ENCODE data around the gene CATSPER1. TPM values are rescaled to one million over a fixed set of nuclear protein-coding genes. Genes with fewer than 3 reads are reported as not detected.

CATSPER1 gene
- total RNA-seq, 1 experiment from 2014 or later: 2.4 TPM

DNA sequence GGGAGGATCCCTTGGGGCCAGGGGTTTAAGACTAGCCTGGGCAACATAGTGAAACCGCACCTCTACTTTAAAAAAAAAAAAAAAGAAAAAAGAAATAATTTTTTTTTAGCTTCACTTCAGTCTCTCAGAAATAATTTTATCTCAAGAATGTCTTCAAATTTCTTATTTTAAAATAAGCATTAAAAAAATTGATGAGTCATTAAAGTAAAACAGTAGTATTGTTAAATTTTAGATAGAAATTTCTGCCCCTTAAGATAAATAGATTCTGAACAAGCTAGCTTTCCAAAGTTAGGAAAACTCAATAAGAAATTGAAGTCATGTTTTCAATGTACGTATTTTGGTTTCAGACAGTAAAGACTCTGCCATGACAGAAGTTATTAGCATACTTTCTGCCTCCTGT is 36.1 kb upstream of the CATSPER1 start:
- ChIA-PET POLR2A (interaction anchor here (0.7 kb wide), 1 partner anchor 133 kb away, joined by 3 read pairs; no protein-coding TSS in a partner anchor), RAD21 (ENCODE audit: low non-redundant PET in 1 of 2, low total read pairs in 2 of 2, uncharacterized antibody in 2 of 2, unreplicated experiment in 2 of 2) (interaction anchor here in 1 of 2 experiments (0.6 kb wide), 1 partner anchor 9 kb away, joined by 4 read pairs; no protein-coding TSS in a partner anchor), CTCF (no interaction called here)
- Histone ChIP-seq H3K4me3 (replicated peaks in 1 of 2; ENCODE audit: low read depth in 1 of 2, low read length in 2 of 2) (no peak overlapping the region), H3K4me2 (ENCODE audit: low read length) (no peak overlapping the region), H3K9me3 (ENCODE audit: control insufficient read depth in 1 of 2, insufficient read depth in 1 of 2, low read depth in 1 of 2, low read length in 2 of 2) (no peaks in the 10 kb centered on the region), H3K79me2 (ENCODE audit: insufficient read depth, low read length) (peaks cover 48% of the 10 kb centered on the region), H3K9ac (ENCODE audit: low read length) (no peak overlapping the region), H3K27me3 (ENCODE audit: insufficient read depth, low read length) (no peaks in the 10 kb centered on the region), H4K20me1 (ENCODE audit: insufficient read depth) (peaks cover 5% of the 10 kb centered on the region; the same call in 1 of the 2 replicates), H3K9me2 (ENCODE audit: insufficient read depth) (no peaks in the 10 kb centered on the region), H3K27ac (ENCODE audit: low read depth, low read length) (no peak overlapping the region), H2AFZ (ENCODE audit: low read depth, low read length, poor library complexity, severe bottlenecking) (no peak overlapping the region), H3K36me3 (ENCODE audit: control insufficient read depth in 1 of 2, insufficient read depth in 2 of 2, low read length in 2 of 2) (peaks cover 81 to 83% of the 10 kb centered on the region in 2 experiments), H3K4me1 (ENCODE audit: control insufficient read depth in 1 of 2, insufficient read depth in 2 of 2, low read length in 2 of 2) (no peaks in the 10 kb centered on the region)
- no TSS peak for BruUV-seq (replicated peaks)
- intact Hi-C loops (cut with micrococcal nuclease): no loop called here
- no peak for ATAC-seq
- no peak for TF ChIP-seq EZH2 (IDR thresholded peaks at IDR 0.05)
- TF ChIP-seq CEBPB (IDR thresholded peaks at IDR 0.05; ENCODE audit: low read depth): no peak
- TF ChIP-seq, protein P1, sequence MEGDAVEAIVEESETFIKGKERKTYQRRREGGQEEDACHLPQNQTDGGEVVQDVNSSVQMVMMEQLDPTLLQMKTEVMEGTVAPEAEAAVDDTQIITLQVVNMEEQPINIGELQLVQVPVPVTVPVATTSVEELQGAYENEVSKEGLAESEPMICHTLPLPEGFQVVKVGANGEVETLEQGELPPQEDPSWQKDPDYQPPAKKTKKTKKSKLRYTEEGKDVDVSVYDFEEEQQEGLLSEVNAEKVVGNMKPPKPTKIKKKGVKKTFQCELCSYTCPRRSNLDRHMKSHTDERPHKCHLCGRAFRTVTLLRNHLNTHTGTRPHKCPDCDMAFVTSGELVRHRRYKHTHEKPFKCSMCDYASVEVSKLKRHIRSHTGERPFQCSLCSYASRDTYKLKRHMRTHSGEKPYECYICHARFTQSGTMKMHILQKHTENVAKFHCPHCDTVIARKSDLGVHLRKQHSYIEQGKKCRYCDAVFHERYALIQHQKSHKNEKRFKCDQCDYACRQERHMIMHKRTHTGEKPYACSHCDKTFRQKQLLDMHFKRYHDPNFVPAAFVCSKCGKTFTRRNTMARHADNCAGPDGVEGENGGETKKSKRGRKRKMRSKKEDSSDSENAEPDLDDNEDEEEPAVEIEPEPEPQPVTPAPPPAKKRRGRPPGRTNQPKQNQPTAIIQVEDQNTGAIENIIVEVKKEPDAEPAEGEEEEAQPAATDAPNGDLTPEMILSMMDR (IDR thresholded peaks at IDR 0.05 in 2 of 3, conservative IDR thresholded peaks at IDR 0.05 in 1 of 3; ENCODE audit: borderline replicate concordance in 1 of 3, insufficient read depth in 1 of 3, low read depth in 2 of 3, low read length in 2 of 3): no peak
- no peak for TF ChIP-seq TCF7L2 (IDR thresholded peaks at IDR 0.05; ENCODE audit: borderline replicate concordance, extremely low read depth, insufficient read depth, insufficient read length)
- TF ChIP-seq RAD21 (IDR thresholded peaks at IDR 0.05; ENCODE audit: low read depth): no peak
- no peak for TF ChIP-seq FOSL1 (IDR thresholded peaks at IDR 0.05; ENCODE audit: low read depth)
- no peak for TF ChIP-seq CBX3 (IDR thresholded peaks at IDR 0.05; ENCODE audit: low read depth)
- TF ChIP-seq POLR2AphosphoS5 (IDR thresholded peaks at IDR 0.05; ENCODE audit: low read depth, low read length): no peak
- TF ChIP-seq EGR1 (IDR thresholded peaks at IDR 0.05; ENCODE audit: low read depth): no peak
- TF ChIP-seq, protein P2, sequence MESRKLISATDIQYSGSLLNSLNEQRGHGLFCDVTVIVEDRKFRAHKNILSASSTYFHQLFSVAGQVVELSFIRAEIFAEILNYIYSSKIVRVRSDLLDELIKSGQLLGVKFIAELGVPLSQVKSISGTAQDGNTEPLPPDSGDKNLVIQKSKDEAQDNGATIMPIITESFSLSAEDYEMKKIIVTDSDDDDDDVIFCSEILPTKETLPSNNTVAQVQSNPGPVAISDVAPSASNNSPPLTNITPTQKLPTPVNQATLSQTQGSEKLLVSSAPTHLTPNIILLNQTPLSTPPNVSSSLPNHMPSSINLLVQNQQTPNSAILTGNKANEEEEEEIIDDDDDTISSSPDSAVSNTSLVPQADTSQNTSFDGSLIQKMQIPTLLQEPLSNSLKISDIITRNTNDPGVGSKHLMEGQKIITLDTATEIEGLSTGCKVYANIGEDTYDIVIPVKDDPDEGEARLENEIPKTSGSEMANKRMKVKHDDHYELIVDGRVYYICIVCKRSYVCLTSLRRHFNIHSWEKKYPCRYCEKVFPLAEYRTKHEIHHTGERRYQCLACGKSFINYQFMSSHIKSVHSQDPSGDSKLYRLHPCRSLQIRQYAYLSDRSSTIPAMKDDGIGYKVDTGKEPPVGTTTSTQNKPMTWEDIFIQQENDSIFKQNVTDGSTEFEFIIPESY (IDR thresholded peaks at IDR 0.05; ENCODE audit: extremely low read depth, insufficient replicate concordance, low read length): no peak
- no peak for TF ChIP-seq SIN3A (IDR thresholded peaks at IDR 0.05; ENCODE audit: low read depth)
- TF ChIP-seq, protein P3, sequence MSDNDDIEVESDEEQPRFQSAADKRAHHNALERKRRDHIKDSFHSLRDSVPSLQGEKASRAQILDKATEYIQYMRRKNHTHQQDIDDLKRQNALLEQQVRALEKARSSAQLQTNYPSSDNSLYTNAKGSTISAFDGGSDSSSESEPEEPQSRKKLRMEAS (IDR thresholded peaks at IDR 0.05): no peak
- DNase-seq (ENCODE audit: low read depth, low spot score): no peak

All from HCT116 (cell line).